Measurements from ENCODE around the gene NANOS1.
"Not testable (repeated sequence)": the region's sequence is repeated elsewhere in the genome, so short reads cannot be mapped to it uniquely, and the experiment has no call there.

NANOS1 gene

GRCh38 chr10:119020627-119020946 is 8.9 kb upstream of the NANOS1 start:
- DNase-seq = no peak

GRCh38 chr10:119022846-119023552 is 6.5 kb upstream of the NANOS1 start:
- DNase-seq = no peak

DNA sequence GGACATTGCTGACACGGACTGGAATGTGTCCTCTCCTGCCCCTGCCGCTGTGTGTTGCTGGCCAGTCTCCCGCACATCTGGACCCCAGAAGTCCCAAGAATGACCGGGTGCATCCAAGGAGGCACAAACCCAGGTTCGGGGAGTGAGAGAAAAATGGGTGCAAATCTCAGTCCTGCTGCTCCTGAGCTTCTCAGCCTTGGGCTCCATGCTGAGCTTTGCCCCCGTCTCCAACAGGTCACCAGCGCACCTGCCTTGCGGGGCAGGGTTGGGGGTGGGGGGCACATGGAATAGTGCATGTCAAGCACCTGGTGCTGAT is 6.0 kb upstream of the NANOS1 start:
- DNase-seq = no peak

GRCh38 chr10:119024882-119025281 is 4.6 kb upstream of the NANOS1 start:
- no peak for DNase-seq

DNA sequence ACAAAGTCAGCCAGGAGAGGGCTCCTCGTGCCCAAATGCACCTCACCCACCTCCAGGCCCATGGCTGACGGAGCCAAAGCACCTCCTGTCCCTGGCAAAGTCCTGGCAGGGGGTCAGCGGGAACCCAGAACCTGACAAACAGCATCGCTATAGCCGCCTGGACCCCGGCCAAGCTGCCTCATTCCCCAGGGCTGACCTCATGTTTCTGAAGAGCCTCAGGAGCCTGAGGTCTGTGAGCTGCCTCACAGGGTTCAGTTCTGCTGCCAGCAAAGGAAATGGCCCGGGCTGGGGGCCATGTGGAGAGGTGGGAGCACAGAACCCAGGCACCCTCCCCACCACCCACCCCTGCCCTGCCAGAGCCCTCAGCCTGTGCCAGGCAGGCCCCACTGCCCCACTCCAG is 4.2 kb upstream of the NANOS1 start:
- DNase-seq = no peak

DNA sequence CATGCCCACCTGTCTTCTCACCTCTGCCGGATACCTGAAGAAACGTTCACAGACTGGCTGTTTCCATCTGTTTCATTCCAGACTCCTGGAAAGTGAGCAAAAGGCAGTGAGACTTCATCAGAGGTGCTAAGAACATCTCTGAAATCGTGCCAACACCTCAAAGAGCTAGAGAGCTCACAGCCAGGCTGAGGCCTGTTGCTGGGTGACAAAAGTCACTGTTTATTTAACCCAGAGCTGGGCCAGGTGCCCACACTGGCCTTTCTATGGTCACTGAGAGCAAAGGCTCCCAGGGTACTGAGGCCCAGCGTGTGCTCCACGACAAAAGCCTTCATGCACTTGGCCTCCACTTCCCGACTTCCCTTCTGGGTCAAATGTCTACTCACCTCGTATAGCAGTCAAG is 3.7 kb upstream of the NANOS1 start:
- DNase-seq = no peak

- DNase-seq = no peak
These were observed 3.0 kb upstream of the NANOS1 start for GRCh38 chr10:119026301-119027110.

- not testable (repeated sequence) for DNase-seq
These were observed 1.0 kb upstream of the NANOS1 start for GRCh38 chr10:119028445-119028899.

DNA sequence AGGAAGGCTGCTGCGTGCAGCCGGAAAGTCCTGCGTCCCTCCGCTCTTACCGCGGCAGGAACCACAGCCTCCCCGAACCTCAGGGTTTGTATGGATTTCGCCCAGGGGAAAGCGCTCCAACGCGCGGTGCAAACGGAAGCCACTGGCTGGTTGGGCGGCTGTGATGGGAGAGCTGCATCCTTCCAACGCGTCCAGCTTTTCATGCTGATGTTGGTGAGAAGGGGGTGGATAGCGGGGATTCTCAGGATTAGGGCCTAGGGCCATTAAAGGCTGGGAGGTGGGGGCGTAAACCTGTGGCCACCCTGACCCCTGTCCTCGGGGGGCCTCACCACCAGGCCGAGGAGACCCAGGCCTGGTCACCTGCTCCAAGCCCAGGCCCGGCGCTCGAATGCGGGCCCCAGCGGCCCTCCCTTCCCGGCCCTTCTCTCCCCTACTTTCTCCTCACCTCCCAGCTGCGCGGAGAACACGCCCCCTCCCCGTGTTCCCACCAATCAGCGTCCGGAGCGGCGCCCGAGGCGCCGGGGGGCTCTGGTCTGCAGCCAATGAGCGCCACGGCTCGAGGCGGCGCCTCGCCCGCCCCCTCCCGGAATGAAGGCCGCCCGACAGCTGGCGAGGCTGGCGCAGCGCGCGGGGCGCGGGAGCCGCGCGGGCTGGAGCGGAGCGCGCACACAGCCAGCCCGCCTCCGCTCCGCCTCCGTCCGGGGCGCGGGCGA is 458 bp upstream of the NANOS1 start:
- peak; percentile 71 to 87 for DNase-seq

DNA sequence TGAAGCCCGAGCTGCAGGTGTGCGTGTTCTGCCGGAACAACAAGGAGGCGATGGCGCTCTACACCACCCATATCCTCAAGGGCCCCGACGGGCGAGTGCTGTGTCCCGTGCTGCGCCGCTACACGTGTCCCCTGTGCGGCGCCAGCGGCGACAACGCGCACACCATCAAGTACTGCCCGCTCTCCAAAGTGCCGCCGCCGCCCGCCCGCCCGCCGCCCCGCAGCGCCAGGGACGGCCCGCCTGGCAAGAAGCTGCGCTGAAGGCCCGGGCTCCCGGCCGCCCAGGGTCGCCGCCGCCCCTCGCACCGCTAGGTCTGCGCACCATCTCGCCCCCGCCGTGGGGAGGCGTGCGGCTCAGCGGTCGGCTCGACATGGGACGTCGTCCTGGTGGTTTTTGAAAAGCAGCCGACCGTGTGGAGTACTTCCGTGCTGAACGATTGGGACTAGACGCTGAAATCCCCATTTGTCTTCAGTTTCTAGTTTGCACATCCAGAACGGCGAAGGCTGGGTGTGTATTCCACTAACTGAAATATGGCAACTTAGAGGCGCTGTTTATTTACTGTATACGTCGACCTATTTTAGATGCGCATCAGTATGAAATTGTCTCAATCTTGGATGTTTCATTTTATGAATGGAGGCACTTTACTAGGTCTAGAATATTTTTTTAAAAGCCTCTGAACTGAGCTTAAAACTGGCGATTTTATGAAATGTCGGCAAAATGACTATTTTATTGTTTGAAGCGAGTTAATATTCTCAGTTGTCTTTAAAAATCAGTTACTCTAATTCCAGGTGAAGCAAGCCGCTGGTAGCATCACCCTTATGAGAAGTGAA is 1.1 kb downstream of the NANOS1 start:
- peak; percentile 23 to 78 for DNase-seq

DNA sequence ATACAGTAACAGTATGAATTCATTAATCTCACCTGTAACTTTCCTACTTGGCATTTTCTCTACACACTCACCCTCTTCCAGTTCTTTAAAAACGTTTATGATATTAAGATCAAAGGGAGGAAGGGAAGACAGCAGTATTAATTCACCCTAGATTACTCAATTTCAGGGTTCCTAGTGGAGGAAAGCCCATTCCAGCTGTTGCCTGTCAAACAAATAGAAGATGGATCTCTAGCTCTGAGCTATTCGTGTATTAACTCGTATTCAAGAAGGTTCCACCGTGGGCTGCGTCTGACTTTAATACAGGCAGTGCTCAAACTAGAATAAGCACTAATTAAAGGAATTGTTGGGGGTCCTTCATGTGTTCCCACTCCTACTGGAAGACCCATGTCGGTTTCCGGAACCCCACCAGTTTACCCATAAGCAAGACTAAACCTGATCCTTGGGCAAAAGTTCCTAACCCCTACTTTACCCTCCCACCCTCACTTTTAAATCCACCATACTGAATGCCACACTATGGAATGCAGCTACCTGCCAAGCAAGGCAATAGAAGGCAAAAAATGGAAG is 2.1 kb downstream of the NANOS1 start:
- no peak for DNase-seq

DNA sequence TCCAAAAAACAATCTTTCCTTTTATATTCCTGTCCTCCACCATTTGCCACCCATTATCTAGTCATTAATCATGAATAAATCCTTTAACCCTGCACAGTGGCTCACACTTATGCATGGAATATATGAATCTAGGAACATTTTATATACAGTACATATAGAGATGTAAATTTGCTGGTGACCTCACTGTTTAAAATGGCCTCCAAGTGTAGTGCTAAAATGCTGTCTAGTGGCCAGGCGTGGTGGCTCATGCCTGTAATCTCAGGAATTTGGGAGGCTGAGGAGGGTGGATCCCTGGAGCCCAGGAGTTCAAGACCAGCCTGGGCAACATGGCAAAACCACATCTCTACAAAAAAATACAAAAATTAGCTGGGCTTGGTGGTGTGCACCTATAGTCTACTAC is 9.6 kb downstream of the NANOS1 start:
- no peak for DNase-seq

DNA sequence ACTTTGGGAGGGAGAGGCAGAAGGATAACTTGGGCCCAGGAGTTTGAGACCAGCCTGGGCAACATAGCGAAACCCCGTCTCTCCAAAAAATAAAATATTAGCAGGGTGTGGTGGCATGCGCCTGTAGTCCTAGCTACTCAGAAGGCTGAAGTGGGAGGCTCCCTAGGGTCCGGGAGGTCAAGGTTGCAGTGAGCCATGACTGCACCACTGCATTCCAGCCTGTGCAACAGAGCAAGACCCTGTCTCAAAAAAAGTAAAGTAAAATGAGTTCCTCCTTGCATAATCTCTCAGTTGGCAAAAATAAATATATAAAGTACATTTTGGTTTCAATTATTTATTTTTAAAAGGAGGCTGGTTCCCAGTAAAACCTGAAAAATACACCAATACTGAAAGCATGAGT is 11.8 kb downstream of the NANOS1 start:
- no peak for DNase-seq

- DNase-seq = no peak
These were observed 12.7 kb downstream of the NANOS1 start for GRCh38 chr10:119042169-119042568.

DNA sequence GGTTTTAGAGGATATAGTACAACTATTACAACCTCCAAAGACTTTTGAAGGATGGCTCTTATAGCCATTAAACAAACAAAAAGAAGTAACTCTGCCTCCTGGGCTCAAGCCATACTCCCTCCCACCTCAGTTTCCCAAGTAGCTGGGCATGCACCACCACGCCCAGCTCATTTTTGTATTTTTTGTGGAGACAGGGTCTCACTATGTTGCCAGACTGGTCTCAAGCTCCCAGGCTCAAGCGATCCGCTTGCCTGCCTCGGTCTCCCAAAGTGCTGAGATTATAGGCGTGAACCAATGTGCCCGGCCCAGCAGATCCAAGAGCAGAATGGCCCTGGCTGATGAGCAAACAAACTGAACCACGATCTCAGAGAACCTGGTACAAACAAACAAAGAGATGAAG is 16.0 kb downstream of the NANOS1 start:
- DNase-seq = no peak

- no peak for DNase-seq
These were observed 19.8 kb downstream of the NANOS1 start for GRCh38 chr10:119049361-119049760.

DNA sequence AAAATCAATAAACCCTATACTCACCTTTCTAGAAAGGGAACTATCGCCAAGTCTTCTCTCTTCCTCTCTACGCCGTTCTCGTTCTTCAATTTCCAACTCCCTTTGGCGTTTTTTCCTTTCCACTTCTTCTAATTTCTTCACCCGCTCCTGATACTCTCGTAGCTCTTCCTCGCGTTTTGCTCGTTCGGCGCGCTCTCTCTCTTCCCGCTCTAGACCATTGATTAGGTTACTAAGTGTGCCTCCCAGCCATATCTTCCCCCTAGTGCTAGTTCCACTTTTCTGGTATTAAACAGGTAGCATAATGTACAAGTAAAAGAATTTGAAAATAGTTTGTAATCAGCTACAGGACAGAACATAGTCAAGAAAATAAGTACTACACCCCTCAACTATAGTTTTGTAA is 20.3 kb downstream of the NANOS1 start:
- DNase-seq = no peak

DNA sequence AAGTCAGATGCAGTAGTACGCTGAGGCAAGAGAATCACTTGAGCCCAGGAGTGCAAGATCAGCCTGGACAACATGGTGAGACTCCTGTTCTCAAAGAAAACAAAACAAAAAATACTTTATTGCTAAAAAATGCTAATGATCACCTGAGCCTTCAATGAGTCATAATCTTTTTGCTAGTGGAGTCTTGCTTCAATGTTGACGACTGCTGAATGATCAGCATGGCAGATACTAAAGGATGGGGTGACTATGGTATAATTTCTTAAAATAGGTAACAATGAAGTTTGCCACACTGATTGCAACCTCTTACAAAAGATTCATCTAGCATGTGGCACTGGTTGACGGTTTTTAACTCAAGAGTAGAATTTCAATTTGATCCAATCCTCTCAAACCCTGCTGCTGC is 22.3 kb downstream of the NANOS1 start:
- DNase-seq = no peak

DNA sequence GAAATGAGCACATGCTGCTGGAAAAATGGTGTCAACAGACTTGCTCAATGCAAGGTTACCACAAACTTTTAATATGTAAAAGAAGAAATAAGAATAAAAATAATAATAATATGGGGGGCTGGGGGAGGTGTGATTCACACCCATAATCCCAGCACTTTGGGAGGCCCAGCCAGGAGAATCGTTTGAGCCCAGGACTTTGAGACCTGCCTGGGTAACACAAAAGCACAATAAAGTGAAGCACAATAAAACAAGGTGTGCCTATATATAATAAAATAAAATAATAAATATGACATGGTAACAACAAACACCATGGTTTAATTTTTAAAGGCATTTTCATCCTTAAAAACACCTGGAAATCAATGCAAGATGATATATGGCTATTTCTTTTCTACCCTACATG is 26.0 kb downstream of the NANOS1 start:
- no peak for DNase-seq

GRCh38 chr10:119058010-119058409 is 28.5 kb downstream of the NANOS1 start:
- DNase-seq = no peak

DNA sequence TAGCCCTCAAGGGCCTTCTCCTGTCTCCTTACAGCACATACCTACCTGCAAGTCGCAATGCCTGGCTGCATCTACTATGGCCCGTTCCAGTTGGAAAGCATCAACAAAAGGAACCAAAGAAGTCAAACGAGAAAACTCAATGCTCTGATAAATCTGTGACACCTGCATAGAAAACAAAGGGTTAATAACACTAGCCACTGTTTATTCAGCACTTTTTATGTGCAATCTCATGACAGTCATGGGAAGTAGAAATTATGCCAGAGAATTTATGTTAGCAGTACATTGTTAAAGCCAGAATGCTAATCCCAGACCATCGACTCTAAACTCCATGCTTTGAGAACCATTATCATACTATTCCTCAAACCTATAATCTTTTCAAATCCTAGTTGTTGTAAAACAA is 30.0 kb downstream of the NANOS1 start:
- no peak for DNase-seq

GRCh38 chr10:119060107-119060506 is 30.6 kb downstream of the NANOS1 start:
- no peak for DNase-seq

GRCh38 chr10:119061352-119061751 is 31.8 kb downstream of the NANOS1 start:
- DNase-seq = no peak
